DMS153 treated with DMSO at 0.1 percent for 48 hours (cell line): ENCODE measurements around the gene CXCL8.

Experiments
- DNase-seq: peaks from one replicate; lab custom pipeline; 2025; ENCODE audit not compliant: unreplicated experiment; lab: John Stamatoyannopoulos, UW

The CXCL8 gene

DNA sequence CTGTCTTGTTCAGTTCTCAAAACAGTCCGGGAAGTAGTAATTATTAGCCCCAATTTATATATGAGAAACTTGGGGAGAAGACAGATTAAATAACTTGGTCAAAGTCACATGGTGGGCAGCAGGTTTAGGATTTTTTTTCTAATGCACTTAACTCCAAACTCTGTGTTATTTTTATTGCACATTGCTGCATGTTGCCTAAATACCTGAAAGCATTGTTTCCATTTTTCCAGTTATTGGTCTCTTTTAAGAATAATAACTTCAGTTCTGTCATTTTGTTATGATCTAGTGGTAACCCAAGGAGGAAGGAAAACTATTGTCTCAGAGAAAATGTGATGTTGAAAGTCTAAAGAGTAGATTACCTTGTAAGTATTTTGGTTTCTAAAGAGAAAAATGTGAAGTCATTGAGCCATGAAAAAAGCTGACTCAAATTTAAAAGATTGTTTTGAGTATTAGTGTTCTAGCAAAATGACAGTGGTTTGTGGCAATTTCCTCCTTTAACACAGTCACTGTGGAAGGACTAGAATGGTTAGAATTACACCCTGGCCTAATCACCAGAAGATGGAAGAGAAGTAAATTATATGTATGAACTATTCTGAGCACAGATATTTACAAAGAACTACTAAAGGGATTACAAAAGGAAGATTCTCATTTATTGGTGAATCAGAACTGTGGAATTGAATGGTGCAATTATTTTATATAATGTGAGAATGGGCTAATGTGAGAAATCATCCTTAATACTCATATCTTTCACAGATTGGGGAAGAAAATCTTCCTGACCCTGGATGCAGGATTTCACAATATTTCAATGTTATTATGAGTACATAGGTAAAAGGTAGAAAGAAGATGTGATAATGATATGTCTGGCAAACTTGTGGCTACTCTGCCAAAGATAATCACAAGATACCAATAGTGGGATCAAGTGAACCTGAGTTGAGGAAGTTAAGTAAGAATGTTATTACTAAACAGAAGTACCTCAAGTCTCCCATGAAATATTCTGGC lies 21.7 kb upstream of the CXCL8 start:
- no peak for DNase-seq

- no peak for DNase-seq
Observed at GRCh38 chr4:73721435-73721834, 18.9 kb upstream of the CXCL8 start.

- DNase-seq = no peak
Observed at GRCh38 chr4:73721909-73722308, 18.5 kb upstream of the CXCL8 start.

- no peak for DNase-seq
Observed at GRCh38 chr4:73723023-73723422, 17.3 kb upstream of the CXCL8 start.

DNA sequence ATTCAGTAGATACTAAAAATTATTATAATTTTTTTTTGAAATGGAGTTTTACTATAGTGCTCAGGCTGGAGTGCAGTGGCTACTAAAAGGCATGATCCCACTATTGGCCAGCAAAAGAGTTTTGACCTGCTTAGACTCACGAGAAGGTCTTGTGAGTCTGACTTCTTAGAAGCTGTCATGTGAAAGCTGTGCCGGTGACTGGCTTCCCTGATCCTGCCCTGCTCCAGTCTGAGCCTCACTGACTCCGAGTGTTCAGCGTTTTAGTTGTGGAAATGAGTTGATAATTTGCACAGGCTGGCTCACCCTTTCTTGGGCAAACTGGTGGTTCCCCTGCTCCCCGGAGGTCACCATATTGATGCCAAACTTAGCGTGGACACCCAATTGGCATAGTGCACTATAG lies 16.4 kb upstream of the CXCL8 start:
- DNase-seq = no peak

GRCh38 chr4:73725510-73725909 lies 14.9 kb upstream of the CXCL8 start:
- DNase-seq = no peak

- no peak for DNase-seq
Observed at GRCh38 chr4:73725985-73726384, 14.4 kb upstream of the CXCL8 start.

GRCh38 chr4:73727685-73728084 lies 12.7 kb upstream of the CXCL8 start:
- no peak for DNase-seq

DNA sequence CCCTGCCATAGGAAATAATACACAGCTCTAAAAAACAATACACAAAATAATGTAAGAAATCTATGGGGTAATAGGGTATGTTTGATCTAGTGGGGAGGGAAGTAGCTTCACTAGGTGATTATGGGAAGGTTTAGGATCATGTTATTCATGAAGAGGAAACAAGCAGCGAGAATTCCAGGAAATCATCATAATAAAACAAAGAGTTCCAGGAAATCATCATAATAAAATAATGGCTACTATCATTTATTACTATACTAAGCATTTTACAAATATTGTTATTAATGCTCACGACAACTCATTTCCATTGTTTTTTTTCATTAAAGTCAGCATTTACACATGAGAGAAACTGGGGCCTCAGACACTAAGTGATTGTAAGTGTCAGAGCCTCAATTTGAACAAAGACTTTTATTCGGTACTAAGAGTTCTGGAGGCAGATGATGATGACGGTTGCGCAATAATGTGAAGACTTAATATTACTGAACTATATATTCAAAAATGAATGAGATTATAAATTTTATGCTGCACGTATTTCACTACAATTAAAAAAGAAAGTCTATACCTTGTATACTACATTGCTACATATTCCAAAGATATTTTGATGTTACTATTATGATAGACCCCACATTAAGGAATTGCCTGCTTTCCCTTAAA lies 12.2 kb upstream of the CXCL8 start:
- no peak for DNase-seq

DNA sequence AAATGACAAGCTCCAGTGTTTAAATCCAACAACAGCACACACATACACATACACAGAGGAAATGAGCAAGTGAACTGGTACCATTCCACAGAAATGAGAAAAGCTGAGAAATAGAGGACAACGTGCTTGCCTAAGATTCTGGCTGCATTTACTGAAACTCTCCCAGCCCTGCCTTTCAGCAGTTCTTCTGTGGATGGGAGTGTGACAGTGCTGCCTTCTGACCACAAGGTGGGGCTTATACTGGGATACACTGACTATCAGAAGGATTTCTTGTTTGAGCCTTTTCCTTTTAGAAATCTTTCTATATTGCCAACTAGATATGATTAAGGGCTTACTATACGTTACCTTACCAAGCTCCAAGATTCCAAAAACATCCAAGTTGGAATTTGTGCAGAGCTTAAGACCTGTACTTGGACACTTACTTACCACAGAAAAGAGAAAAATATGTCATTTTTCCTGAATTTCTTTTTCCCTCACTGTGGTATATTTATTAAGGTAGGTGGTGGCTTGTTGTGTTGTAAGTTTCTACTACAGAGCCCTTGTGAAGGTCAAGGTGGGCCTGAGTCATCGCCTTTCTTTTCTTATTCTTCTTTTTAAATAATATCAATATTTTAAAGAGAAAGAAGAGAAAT lies 10.7 kb upstream of the CXCL8 start:
- DNase-seq = peak; percentile 67

DNA sequence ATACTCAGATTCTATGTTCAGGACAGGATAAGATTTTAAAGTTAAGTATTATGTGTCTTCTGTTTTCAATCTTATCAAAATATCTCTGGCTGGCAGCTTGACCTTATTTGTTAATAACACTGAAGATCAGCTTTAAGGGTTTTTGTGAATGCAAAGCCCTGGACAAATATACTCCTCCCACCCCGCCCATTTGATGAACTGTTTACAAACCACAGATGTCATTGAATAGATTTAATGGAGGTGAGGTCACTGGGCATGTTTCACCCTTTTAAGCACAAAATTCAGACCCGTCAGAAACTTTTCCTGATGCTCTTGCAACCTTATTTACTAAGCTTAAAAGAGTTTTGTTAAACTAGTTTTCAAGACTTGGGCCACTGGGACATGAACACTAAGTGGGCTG lies 10.1 kb upstream of the CXCL8 start:
- DNase-seq = peak; percentile 43

DNA sequence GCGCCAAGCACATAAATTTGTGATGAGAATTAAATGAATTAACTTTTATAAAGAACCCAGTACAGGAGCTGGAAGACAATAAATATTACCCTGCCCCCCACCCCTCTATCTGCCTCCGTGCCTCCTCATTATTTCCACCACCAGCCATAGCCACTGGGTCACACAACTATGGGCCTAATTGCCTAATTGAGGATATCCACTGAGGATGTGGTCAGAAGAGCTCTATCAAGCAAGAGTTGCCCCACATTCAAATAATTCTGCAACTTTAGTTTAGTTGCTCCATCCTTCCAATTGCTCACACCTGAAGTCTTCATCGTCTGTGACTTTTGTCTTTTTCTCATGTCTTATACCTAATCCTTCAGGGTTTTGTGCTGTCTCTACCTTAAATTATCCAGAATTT lies 9.5 kb upstream of the CXCL8 start:
- DNase-seq = no peak

DNA sequence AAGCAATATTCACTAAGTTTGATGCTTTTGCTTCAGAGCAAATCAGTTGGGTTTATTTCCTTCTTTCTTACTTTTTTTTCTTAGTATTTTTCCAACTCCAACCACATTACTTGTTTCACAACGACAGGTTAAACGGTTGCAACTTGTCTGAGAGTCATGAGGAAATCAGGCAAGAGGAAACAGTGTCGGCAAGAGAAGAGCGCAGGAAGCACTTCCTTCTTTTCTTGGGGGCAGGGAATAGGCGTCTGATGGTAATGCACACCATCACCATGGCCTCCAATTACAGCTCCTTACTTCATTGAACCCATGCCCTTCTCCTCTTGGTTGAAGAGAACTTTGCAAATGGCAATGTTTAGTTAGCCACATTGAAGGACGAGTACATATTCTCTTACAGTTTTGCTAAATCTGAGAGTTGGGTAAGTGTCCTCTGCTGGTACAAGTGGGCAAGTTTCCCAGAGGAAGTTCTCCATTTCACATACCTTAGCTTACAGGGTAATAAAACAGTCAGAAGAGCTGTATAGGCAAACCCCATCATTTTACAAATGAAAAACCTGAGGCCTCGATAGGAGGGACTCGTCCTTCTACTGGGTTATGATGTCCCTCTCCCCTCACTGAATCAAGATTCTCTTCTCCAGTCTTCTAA lies 8.3 kb upstream of the CXCL8 start:
- no peak for DNase-seq

DNA sequence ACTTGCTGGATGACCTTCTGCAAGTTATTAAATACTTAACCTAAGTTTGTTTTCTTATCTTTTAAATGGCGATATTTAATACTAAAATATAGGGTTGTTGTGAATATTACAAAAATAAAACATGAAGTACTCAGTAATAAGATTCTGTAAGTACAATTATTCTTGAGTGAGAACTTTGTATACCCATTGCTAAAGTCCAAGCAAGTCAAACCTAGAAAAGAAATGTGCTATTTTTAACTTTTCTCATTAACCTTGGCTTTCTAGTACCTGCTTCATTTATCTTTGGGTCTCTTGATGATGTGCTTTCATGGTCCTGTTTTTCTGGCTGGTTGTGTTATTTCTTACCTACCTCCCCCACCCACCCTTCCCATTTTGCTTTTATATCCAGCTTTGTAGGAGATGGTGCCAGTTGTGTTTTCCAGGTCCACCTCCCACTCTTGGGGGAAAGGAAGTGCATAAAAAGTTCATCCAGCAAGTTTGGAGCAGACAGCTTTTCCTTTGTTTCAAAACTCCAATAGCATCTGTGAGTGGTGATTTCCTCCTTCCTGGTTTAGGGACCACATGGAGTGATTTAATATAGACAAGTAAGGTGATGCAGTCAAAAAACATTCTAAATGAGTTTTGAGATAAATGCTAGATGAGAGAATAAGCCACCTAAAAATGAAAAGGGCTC lies 7.5 kb upstream of the CXCL8 start:
- DNase-seq = no peak

GRCh38 chr4:73734530-73735001 lies 5.8 kb upstream of the CXCL8 start:
- no peak for DNase-seq

- DNase-seq = no peak
Observed at GRCh38 chr4:73735231-73735630, 5.1 kb upstream of the CXCL8 start.

DNA sequence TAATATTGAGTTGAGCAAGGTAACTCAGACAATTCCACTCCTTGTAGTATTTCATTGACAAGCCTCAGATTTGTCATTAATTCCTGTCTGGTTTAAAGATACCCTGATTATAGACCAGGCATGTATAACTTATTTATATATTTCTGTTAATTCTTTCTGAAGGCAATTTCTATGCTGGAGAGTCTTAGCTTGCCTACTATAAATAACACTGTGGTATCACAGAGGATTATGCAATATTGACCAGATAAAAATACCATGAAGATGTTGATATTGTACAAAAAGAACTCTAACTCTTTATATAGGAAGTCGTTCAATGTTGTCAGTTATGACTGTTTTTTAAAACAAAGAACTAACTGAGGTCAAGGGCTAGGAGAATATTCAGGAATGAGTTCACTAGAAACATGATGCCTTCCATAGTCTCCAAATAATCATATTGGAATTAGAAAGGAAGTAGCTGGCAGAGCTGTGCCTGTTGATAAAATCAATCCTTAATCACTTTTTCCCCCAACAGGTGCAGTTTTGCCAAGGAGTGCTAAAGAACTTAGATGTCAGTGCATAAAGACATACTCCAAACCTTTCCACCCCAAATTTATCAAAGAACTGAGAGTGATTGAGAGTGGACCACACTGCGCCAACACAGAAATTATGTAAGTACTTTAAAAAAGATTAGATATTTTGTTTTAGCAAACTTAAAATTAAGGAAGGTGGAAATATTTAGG lies 821 bp downstream of the CXCL8 start:
- DNase-seq = no peak

GRCh38 chr4:73741750-73742489 lies 1.6 kb downstream of the CXCL8 start:
- no peak for DNase-seq

- DNase-seq = no peak
Observed at GRCh38 chr4:73742490-73743160, 2.3 kb downstream of the CXCL8 start.
